Measurements from ENCODE around the gene EPS15.
"Not testable (repeated sequence)": the region's sequence is repeated elsewhere in the genome, so short reads cannot be mapped to it uniquely, and the experiment has no call there.

Gene EPS15

DNA sequence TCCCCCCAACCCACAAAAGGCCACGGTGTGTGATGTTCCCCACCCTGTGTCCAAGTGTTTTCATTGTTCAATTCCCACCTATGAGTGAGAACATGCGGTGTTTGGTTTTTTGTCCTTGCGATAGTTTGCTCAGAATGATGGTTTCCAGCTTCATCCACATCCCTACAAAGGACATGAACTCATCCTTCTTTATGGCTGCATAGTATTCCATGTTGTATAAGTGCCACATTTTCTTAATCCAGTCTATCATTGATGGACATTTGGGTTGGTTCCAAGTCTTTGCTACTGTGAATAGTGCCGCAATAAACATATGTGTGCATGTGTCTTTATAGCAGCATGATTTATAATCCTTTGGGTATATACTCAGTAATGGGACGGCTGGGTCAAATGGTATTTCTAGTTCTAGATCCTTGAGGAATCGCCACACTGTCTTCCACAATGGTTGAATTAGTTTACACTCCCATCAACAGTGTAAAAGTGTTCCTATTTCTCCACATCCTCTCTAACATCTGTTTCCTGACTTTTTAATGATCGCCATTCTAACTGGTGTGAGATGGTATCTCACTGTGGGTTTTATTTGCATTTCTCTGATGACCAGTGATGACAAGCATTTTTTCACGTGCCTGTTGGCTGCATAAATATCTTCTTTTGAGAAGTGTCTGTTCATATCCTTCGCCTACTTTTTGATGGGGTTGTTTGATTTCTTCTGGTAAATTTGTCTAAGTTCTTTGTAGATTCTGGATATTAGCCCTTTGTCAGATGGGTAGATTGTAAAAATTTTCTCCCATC is 44.0 kb downstream of the EPS15 start:
- not testable (repeated sequence) for DNase-seq (ENCODE audit: low read depth in 2 of 2, low spot score in 1 of 2)

- DNase-seq (ENCODE audit: low read depth in 2 of 2, low spot score in 1 of 2): no peak
Observed at GRCh38 chr1:51473331-51474115, 45.5 kb downstream of the EPS15 start.

GRCh38 chr1:51472359-51472758 is 46.7 kb downstream of the EPS15 start:
- no peak for DNase-seq (ENCODE audit: low read depth in 2 of 2, low spot score in 1 of 2)

- DNase-seq (ENCODE audit: low read depth in 2 of 2, low spot score in 1 of 2): no peak
Observed at GRCh38 chr1:51469518-51469917, 49.5 kb downstream of the EPS15 start.

- no peak for DNase-seq (ENCODE audit: low read depth in 2 of 2, low spot score in 1 of 2)
Observed at GRCh38 chr1:51464828-51465227, 54.2 kb downstream of the EPS15 start.

GRCh38 chr1:51463561-51463960 is 55.5 kb downstream of the EPS15 start:
- DNase-seq (ENCODE audit: low read depth in 2 of 2, low spot score in 1 of 2): no peak

GRCh38 chr1:51462289-51462688 is 56.8 kb downstream of the EPS15 start:
- not testable (repeated sequence) for DNase-seq (ENCODE audit: low read depth in 2 of 2, low spot score in 1 of 2)

GRCh38 chr1:51454554-51454953 is 64.5 kb downstream of the EPS15 start:
- DNase-seq (ENCODE audit: low read depth in 2 of 2, low spot score in 1 of 2): no peak

- no peak for DNase-seq (ENCODE audit: low read depth in 2 of 2, low spot score in 1 of 2)
Observed at GRCh38 chr1:51453010-51453409, 66.1 kb downstream of the EPS15 start.

- not testable (repeated sequence) for DNase-seq (ENCODE audit: low read depth in 2 of 2, low spot score in 1 of 2)
Observed at GRCh38 chr1:51448844-51449454, 70.1 kb downstream of the EPS15 start.

DNA sequence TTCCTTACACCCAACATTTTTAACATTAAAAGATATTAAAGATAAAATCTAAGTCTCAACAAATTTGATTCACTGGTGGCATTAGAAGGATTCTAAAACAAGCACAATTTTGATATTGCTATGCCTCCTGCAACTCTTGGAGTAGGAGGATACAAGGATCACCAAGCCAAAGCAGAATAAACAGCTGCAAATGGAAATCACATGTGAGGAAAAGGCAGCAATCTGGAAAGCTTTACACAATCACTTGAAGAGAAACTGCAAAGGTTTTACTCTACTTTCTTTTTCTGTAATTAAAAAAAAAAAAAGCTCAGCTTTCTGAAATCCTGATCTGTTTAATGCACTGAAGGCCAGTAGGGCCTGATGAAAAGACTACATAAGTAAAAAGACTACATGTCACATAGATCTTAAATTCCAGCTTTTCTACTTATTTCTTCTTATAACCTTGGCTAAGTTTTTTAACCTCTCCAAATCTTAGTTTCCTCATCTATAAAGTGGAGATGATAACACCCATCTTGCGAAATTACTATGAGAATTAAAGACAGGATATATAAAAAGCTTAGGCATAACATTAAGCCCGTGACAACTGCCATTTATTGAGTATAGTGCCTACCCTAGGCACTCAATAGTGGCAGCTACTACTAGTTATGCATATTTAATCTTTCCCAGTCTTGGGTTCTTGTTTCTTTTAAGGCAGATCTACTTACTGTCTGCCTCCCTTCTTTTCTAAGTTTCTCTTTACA is 73.5 kb downstream of the EPS15 start:
- no peak for DNase-seq (ENCODE audit: low read depth in 2 of 2, low spot score in 1 of 2)

DNA sequence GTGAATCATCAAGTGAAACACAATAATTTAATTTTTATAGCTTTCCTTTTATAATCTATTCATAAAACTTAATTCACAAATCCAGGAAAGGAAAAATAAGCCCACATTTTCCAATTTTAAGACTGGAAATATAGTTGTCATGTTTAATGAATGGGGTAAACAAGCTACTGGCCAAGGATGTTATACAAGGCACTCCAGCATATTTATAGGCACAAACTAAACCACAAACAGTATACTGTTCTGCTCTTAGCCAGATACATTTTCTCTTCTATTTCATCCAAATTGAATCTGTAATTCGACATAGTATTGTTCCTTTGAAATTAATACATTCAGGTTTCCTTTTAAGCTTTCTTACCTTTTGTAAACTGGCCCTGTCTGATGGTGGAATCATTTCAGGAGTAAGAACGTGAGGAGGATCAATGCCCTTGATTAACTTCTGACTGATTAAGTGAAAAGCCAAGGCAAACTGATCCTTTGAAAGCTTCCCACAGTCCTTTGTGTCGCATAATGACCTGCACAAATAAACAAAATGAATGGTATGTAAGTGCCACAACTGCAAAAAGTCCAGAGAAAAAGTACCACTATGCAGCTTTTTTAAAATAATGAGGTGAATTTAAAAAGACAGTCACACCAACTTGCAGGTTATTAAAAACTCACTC is 74.4 kb downstream of the EPS15 start:
- DNase-seq (ENCODE audit: low read depth in 2 of 2, low spot score in 1 of 2): no peak

GRCh38 chr1:51444096-51444495 is 75.0 kb downstream of the EPS15 start:
- DNase-seq (ENCODE audit: low read depth in 2 of 2, low spot score in 1 of 2): no peak

GRCh38 chr1:51443555-51443954 is 75.5 kb downstream of the EPS15 start:
- no peak for DNase-seq (ENCODE audit: low read depth in 2 of 2, low spot score in 1 of 2)

GRCh38 chr1:51442616-51443015 is 76.5 kb downstream of the EPS15 start:
- no peak for DNase-seq (ENCODE audit: low read depth in 2 of 2, low spot score in 1 of 2)

DNA sequence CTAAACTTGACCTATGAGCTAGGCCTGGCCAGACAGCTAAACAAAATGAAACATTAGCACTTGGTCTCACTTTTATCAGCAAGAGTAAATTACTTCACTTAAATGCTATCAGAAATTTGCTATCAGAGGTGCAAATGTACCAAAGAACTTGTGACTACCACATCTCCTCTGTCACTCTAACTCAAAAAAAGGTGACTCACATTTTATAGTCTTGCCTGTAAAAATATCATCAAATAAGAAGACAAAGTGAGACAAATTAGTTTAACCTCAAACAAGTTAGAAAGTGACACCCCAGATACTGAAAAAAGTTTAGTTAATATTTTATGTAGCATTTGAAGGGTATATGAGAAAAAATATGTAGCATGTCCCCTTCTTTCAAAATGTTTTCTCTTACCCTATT is 76.9 kb downstream of the EPS15 start:
- DNase-seq (ENCODE audit: low read depth in 2 of 2, low spot score in 1 of 2): no peak

GRCh38 chr1:51439895-51440294 is 79.2 kb downstream of the EPS15 start:
- DNase-seq (ENCODE audit: low read depth in 2 of 2, low spot score in 1 of 2): no peak

- DNase-seq (ENCODE audit: low read depth in 2 of 2, low spot score in 1 of 2): no peak
Observed at GRCh38 chr1:51439053-51439452, 80.0 kb downstream of the EPS15 start.

GRCh38 chr1:51437391-51437790 is 81.7 kb downstream of the EPS15 start:
- DNase-seq (ENCODE audit: low read depth in 2 of 2, low spot score in 1 of 2): not testable (repeated sequence)

DNA sequence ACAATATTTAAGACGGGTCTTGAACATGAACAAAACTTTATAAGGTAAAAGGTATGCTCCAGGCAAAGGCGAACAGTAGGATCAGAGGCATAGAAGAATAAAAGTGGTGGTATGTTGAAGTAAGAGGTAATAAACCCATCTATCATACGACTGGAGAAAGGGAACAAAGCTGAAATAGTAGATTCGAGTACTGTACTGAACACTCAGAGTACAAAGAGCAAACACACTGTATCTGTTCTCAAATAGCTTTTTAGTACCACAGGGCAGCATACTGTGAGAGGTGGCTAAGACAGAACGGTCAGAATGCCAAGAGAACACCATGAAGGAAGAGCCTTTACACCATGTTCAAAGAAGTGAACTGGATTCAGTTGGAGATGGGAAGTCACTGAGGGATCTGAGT is 83.2 kb downstream of the EPS15 start:
- DNase-seq (ENCODE audit: low read depth in 2 of 2, low spot score in 1 of 2): no peak

DNA sequence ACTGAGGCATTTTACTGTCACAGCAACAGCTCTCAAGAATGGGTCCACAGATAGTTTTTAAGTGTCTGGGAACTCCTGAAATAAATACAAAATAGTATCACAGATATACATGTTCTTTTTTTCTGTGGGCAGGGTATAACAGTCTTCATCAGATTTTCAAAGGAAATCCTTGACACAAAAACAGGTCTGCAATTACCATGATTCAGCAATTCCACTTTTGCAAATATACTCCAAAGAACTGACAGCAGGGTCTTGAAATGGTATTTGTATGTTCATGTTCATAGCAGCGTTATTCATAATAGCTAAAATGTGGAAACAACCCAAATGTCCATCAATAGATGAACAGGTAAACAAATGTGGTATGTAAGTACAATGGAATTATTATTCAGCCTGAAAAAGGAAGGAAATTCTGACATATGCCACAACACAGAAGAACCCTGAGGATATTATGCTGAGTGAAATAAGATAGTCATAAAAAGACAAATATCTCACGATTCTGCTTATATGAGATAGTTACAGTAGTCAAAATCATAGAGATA is 85.0 kb downstream of the EPS15 start:
- no peak for DNase-seq (ENCODE audit: low read depth in 2 of 2, low spot score in 1 of 2)

Measured in stimulated activated CD8-positive, alpha-beta memory T cell treated with anti-CD3 and anti-CD28 coated beads, Interleukin-4, amount 100 ng/mL, for 4 hours (primary cell).